Measurements from ENCODE around the gene AHSG.

The AHSG gene

DNA sequence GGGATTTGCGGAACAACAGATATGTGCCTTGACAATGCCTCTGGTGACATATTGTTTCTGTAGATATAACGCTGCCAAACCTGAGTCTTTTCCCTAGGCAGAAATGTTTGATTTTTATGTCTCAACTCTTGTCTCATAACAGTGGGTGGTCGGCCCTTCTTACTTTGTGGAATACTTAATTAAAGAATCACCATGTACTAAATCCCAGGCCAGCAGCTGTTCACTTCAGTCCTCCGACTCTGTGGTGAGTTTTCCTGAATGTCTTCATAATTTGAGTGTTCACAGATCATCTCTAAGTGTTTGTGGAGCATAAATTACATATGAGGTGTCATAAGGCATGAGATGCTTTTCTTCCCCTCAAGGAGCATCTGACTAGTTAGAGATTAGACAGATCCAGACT is 33.2 kb downstream of the AHSG start:
- no peak for DNase-seq

DNA sequence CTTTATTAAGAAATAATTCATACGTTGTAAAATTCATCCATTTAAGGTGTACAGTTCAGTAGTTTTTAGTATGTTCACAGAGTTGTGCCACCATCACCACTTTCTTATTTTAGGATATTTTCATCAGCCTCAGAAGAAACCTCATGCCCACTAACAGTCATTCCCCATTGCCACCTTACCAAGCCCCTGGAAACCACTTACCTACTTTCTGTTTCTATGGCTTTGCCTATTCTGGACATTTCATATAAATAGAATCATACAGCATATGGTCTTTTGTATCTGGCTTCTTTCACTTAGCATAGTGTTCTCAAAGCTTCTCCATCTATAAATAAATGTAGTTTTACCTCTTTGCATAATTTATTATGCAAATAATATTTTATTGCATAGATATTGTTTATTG is 34.0 kb downstream of the AHSG start:
- no peak for DNase-seq

DNA sequence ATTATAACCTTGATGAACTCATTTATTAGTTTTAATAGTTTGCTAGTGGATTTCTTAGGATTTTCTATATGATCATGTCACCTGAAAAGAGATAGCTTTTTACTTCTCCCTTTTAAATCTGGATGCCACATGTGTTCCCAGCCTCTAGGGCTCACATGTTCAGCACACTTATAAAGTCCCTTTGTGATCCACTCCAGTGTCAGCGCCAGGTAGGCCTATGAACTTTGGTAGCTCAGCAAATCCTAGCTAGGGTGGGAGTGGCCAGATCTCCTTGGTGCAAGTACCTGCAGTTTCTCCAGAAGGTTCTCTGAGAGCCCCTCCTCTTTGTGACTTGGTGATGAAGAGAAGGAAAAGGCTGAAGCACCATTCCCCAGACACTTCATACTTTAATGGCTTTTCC is 36.0 kb downstream of the AHSG start:
- DNase-seq: no peak

DNA sequence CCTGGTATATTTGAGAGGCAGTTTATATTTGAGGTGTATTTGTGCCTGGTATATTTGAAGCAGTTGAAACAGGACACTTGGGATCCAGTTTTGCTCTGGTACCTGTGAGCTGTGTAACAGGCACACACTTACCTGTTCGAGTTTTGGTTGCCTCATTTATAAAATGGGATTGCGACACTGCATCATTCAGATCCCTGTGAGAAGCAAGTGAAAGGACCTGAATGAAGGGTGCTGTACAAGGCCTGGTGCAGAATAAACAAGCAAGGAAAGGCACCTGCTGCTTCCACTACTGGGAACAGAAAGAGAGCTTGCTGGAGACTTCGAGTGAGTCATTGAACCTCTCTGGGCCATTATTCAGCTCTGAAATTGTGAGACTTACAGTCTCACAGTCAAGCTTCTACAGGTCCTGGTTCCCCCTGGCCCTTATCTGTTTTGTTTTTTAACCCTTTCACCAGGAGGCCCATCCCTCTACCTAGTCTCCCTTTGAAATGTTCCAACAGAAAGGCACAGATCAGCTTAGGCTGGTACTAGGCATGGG is 38.9 kb downstream of the AHSG start:
- no peak for DNase-seq

DNA sequence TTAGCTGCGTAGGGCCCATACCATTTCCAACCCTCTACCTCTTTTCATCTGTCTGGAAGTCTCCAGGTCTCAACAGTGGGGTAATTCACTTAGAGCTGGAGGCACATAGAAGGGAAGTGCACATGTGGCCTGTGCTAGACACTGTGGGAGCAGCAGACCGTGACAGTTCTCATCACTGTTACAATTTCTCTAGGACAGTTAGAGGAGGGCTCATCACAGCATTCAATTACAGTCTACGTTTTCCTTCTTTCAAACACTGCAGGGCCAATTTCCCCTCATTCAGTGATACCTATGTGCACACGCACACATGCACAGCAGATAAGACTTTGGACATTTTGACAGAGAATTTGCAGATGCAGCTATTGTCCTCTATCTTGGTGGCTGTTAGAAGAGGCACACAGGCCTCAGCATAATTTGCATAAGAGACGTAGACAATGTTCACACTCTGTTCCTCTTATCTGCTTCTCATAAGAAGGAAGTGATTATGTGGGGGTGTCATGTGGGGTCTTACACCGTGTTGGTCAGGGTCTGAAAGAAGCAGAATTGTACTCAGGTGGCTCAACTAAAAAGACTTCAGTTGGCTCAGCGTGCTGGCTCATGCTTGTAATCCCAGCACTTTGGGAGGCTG is 40.3 kb downstream of the AHSG start:
- no peak for DNase-seq

DNA sequence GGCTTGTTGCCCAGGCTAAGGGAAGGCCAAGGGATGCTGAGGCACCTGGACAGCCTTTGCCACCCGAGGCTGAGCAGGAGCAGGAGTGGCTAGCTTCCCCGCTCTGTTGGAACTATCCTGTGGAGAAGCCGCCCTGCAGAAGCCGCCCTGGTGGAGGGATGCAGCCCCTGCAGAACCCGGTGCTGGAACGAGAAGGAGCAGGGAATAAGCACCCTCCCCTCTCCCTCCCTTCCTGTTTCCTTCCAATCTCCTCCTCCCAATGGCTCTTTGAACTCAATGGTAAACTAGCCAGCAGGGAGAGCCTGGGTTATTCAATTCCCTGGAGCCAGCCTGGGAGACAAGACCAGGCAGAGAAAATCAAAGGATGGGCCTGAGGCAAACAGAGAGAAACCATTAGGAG is 41.1 kb downstream of the AHSG start:
- DNase-seq: no peak

DNA sequence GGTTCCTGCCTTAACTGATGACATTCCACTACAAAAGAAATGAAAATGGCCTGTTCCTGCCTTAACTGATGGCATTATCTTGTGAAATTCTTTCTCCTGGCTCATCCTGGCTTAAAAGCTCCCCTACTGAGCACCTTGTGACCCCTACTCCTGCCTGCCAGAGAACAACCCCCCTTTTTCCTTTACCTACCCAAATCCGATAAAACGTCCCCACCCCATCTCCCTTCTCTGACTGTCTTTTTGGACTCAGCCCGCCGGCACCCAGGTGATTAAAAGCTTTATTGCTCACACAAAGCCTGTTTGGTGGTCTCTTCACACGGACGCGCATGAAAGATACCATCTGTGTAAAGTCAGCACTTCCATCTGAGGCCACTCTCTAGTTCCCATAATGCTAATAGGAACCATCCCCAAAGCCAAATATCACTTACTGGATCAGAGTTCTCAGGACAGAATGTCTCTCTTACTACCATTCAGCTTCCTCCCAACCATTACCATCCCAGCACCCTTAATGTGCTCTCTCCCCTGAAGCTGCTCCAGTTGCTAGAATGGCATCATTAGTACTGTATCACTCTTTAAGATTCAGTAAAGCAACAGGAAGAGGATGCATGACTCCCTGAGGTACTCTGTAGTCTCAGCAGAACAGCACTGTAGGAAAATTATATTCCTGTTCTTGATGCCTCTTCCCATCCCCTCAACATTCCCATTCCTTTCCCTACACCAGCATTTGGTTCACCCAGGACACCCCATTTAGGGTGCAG is 50.7 kb downstream of the AHSG start:
- DNase-seq: no peak

DNA sequence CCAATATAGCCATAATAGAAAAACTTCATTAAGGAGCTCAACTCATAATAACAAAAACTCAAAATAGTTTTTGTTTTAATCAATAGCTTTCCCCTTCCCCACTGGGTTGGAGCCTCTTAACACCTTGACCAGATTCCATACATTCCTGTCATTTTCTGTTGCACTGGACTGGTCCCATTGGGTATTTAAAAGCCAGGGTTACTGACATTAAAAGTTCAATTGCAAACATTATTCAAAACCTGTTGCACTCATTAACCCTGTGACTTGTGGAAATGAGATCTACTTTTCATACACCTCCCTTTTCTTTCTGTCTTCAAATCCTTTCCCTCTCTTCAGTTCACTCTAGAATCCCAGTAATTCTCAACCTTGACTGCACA is 51.2 kb downstream of the AHSG start:
- DNase-seq: no peak

DNA sequence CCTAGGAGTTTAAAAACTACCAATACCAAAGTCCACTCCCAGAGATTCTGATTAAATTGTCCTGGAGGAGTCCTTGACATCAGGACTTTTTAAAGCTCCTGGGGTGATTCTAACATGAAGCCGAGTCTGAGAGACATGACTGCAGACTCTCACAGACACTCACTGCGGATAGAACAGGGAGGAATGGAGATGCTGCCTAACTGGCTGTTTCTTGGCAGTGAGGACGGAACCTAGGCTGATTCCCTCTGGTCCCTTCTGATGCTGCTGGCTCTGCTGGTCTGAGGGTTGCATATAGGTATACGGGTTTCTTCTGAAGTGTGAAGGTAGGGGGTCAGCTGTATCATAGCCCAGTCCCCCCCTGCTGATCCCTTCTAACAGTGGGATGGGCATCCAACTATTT is 51.6 kb downstream of the AHSG start:
- DNase-seq: no peak

DNA sequence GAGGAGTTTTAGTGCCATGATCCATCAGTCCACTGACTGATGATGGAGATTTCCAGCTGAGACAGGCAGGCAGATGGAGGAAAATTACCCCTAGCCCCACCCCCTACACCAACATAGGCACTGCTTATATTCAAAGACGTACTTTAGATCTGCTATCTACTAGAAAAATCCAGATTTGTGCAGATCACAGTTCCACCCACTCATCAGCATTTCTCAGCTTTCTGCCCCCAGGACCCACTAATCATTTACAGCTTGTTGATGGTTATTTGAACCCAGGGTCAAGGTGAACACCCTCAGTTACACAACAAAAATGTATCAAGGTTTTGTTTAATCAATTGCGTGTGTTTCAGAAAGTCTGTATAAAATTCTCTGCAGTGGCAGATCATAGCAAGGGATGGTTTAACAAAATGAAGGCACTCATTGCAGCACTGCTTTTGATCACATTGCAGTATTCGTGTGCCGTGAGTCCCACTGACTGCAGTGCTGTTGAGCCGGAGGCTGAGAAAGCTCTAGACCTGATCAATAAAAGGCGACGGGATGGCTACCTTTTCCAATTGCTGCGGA is 52.8 kb downstream of the AHSG start, which contains the start of gene HRG:
Gene HRG, plus strand, starts transcription at position 390 of the 564 bp plus-strand sequence. Its CDS starts 18 bp downstream, at position 408.
- DNase-seq: no peak

DNA sequence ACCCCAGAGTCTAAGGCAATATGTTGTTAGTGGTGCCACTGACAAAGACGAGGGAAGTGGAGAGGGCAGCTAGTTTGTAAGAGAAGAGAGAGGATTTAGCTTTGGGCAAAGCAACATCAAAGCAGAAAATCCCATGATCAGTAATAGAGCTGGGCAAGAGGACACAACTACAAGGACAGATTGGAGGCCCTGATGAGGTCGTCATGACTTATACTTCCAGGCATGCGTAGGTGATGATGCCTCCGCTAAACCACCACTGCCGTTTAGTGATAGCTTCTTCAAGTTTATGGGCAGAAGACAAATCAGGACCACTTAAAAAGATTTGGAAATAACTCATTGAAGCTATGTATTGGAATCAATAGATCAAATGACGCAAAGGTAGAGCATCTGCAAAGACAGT is 55.6 kb downstream of the AHSG start:
- no peak for DNase-seq

DNA sequence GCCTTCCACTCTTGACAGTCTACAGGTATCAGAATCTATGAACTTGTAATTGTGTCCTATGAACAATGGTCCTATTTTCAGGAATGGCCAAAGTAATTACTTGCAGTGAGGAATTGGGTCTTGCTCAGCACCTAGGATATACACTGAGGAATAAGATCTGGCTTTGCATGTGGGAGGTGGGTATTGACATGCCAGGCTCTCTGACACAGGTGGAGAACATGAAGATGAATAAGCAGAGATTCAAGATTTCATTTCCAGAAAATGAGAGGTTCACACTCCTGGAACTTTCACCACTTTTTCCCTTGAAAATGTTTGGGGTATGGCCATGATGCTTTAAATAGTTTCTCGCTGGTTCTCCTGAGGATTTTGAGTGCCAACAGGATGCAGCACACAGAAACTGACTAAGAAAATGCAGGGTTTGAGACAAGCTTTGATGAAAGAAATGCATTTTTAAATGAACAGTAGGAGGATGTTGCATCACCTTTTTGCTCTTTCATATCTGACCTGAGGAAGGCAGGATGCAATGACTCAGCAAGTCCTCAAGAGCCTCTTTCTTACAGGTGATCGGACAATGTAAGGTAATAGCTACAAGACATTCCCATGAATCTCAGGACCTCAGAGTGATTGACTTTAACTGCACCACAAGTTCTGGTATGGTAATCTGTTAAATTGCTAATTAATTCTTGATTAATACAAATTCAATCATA is 56.7 kb downstream of the AHSG start:
- no peak for DNase-seq

DNA sequence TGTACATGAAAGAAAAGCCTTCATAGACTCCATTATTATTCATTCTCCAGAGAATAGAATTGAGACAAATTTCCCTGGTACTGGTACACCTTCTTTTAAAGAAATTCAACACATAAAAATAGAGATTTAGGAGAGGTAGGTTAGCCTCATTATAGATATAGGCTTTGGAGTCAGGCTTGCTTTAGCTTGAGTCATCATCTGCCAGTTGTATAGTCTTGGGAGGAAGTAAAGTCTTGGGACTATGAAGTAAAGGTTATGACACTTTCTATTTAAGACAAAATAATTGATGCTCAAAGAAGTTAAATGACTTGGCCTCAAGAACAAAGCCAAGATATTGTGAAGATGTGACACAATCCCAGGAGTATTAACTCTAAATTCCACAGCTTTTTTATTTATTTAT is 57.3 kb downstream of the AHSG start:
- no peak for DNase-seq

Data from stimulated activated CD4-positive, alpha-beta T cell treated with anti-CD3 and anti-CD28 coated beads, Interleukin-2, amount 100 ng/mL, for 48 hours (primary cell).